Brain microvascular endothelial cell (primary cell): ENCODE data around the gene MPZL1.

Source experiments
- DNase-seq: peaks from one replicate; pipeline ENCODE4 v3.0.0-alpha.2; 2020
- H3K27ac ChIP-seq: fragments of 250-450 bp; sonication (Bioruptor Pico); 2 replicates; pipeline ENCODE4 v1.5.1; 2020; ENCODE audit warnings: mild to moderate bottlenecking, moderate library complexity
- H3K27me3 ChIP-seq: fragments of 250-450 bp; sonication (Bioruptor Pico); replicated peaks from 2 replicates; pipeline ENCODE4 v1.5.1; 2020; ENCODE audit warnings: mild to moderate bottlenecking
- H3K36me3 ChIP-seq: fragments of 250-450 bp; sonication (Bioruptor Pico); replicated peaks from 2 replicates; pipeline ENCODE4 v1.5.1; 2020; ENCODE audit warnings: mild to moderate bottlenecking
- H3K4me3 ChIP-seq: 2 replicates; pipeline ENCODE4 v1.5.1; 2011; ENCODE audit warnings: low read depth, mild to moderate bottlenecking, control low read depth, low read length, moderate library complexity
- in situ Hi-C: cut with HindIII; loops from 2 replicates; pipeline ENCODE4 v1.10.0; 2017; ENCODE audit warnings: low sequenced_read_pairs, low pct_ligation_motif_present
- TF ChIP-seq, protein P1 (sequence below): IDR thresholded peaks from 2 replicates; pipeline ENCODE4 v1.5.1; 2011; ENCODE audit warnings: low read depth, mild to moderate bottlenecking, moderate library complexity, low read length, control low read depth, inconsistent platforms; ENCODE audit errors: missing control alignments

The MPZL1 gene

DNA sequence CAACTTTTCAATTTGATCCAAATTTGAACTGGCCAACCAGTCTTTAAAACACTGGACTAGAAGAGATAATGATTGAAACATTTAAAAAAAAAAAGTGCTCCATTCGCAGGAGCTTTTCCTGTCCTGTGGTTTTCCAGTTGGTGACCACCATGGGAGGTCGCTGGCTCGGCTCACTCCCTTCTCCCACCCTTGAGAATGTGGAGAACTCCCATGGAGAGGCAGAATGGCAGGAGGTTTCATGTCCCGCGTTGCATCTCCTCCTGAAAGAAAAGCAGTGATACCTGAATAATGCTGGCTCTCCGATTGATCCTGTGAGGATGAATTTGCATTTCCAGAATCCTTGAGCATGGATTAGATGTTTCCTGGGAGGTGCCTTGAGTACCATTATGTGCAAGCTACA is 16.5 kb upstream of the MPZL1 start:
- Histone ChIP-seq H3K36me3 (no peaks in the 10 kb centered on the region), H3K27ac (no peak overlapping the region), H3K27me3 (no peaks in the 10 kb centered on the region), H3K4me3 (no peak overlapping the region)
- DNase-seq: no peak
- in situ Hi-C loops: no loop called here
- TF ChIP-seq, protein P1, sequence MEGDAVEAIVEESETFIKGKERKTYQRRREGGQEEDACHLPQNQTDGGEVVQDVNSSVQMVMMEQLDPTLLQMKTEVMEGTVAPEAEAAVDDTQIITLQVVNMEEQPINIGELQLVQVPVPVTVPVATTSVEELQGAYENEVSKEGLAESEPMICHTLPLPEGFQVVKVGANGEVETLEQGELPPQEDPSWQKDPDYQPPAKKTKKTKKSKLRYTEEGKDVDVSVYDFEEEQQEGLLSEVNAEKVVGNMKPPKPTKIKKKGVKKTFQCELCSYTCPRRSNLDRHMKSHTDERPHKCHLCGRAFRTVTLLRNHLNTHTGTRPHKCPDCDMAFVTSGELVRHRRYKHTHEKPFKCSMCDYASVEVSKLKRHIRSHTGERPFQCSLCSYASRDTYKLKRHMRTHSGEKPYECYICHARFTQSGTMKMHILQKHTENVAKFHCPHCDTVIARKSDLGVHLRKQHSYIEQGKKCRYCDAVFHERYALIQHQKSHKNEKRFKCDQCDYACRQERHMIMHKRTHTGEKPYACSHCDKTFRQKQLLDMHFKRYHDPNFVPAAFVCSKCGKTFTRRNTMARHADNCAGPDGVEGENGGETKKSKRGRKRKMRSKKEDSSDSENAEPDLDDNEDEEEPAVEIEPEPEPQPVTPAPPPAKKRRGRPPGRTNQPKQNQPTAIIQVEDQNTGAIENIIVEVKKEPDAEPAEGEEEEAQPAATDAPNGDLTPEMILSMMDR: no peak

DNA sequence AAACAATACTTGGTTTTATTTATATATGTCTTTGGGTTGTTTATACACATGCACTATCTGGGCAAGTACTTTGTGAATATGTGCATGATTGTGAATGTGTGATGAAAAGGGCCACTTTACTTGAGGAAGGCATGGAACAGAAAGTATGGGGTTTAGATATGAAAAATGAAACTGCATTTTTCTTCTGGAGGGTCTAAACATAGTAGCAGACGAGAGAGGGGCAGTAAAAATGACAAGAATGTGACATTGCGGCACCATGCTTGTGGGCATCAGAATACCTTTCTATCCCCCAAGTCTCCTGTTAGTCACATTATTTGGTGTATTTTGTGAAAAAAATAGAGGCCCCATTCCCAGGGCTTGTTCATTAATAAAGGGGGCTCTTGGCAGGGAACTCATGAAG is 15.4 kb upstream of the MPZL1 start:
- TF ChIP-seq, protein P1: no peak
- H3K27ac ChIP-seq: no peak overlapping the region
- no peak for DNase-seq
- H3K27me3 ChIP-seq: no peaks in the 10 kb centered on the region
- H3K4me3 ChIP-seq: no peak overlapping the region
- H3K36me3 ChIP-seq: no peaks in the 10 kb centered on the region
- in situ Hi-C loops: no loop called here

DNA sequence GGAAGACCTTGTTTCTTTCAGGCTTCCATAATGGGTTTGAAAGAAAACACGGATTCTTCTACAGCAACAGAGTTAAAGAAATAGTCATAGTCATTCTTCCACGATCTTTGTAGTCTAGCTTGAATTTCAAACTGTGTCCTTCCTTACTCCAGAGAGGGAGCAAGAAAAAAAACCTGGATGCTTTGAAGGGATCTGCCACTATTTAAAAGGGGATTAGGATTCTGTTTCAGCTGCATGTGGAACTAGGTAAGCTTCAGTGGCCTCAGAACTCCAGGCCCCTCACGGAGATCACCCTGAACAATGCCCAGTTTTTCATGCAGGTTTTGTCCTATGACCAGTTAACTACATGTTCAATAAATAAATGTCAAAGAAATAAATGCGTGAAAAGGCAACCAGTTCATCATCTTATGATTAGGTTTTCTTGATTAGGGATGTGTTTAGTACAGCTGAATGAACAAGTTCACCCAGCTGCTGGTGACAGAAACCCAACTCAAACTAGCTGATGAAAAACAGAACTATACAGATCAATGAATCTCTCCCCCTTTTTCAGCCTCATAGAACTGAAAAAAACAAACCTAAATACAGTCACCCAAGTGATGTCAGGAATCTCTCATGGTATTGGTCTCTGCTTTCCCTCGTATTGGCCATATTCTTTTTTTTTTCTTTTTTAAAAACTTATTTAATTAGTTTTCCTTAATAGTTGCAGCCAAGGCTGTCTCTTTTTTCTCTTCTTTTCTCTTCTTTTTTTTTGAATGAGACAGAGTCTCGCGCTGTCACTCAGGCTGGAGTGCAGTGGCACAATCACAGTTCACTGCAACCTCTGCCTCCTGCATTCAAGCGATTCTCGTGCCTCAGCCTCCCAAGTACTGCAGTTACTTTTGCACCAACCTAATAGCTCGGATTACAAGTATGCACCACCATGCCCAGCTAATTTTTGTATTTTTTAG is 14.6 kb upstream of the MPZL1 start:
- no peaks in the 10 kb centered on the region for H3K36me3 ChIP-seq
- no peak overlapping the region for H3K27ac ChIP-seq
- no peak for DNase-seq
- TF ChIP-seq, protein P1: no peak
- H3K4me3 ChIP-seq: no peak overlapping the region
- in situ Hi-C loops: no loop called here
- no peaks in the 10 kb centered on the region for H3K27me3 ChIP-seq

DNA sequence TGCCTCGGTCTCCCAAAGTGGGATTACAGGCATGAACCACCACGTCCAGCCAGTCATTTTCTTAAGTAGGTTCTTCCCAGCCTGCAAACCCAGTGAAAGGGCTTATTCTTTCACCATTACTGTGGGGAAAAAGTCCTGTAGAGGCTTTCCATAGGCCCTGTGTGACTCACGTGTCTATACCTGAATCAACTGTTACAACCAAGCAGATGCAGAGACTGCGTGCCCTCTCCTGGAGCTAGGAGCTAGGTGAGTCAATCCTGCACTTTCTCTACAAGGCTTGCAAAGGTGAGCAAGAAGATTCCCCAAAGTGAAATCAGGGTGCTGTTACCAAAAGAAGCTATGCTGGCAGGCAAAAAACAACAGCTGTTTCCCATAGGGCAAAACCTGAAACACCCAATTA is 13.8 kb upstream of the MPZL1 start:
- in situ Hi-C loops: no loop called here
- H3K27me3 ChIP-seq: no peaks in the 10 kb centered on the region

DNA sequence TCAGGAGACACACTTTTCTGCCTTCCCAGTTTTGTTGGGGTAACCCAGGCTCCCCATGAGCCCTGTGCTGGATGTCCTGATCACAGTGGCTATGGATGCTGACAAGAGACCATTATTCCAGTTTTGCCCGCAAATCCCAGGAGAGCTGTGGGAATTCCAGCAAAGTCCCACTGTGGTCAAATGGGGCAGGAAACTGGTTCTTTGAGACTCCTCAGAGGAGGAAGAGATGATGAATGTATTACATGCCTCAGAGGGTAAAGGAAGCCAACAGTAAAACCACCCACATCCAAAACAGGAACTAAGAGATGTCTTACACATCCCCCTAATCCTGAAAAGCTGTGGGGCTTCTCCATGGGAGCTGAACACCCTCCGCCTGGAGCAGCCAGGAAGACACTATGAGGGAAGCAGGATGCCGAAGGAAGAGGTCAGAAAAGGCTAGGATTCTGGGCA is 12.8 kb upstream of the MPZL1 start:
- Histone ChIP-seq H3K4me3 (no peak overlapping the region), H3K27ac (no peak overlapping the region), H3K36me3 (no peaks in the 10 kb centered on the region), H3K27me3 (no peaks in the 10 kb centered on the region)
- in situ Hi-C loops: no loop called here
- DNase-seq: no peak
- TF ChIP-seq, protein P1: no peak

More for the DNA sequence above, 13.8 kb upstream of the MPZL1 start:
- H3K36me3 ChIP-seq: no peaks in the 10 kb centered on the region
- TF ChIP-seq, protein P1: no peak
- DNase-seq: no peak
- no peak overlapping the region for H3K4me3 ChIP-seq
- no peak overlapping the region for H3K27ac ChIP-seq
